HUES64 (cell line): ENCODE results near the gene DIP2C.
"Not testable (repeated sequence)": the region's sequence is repeated elsewhere in the genome, so short reads cannot be mapped to it uniquely, and the experiment has no call there.

Experiments used
- H3K27ac ChIP-seq: 2 replicates; pipeline ENCODE4 v1.7.0; 2013; ENCODE audit warnings: low read depth, low read length, inconsistent platforms
- H3K27me3 ChIP-seq: 2 replicates; pipeline ENCODE4 v1.6.1; 2013; ENCODE audit warnings: mild to moderate bottlenecking, low read length; ENCODE audit not compliant: insufficient read depth
- H3K36me3 ChIP-seq: 2 replicates; pipeline ENCODE4 v1.6.1; 2013; ENCODE audit warnings: mild to moderate bottlenecking, low read length; ENCODE audit not compliant: insufficient read depth
- H3K4me1 ChIP-seq: 2 replicates; pipeline ENCODE4 v1.6.1; 2013; ENCODE audit warnings: mild to moderate bottlenecking, low read length, moderate library complexity; ENCODE audit not compliant: insufficient read depth
- H3K4me3 ChIP-seq: 2 replicates; pipeline ENCODE4 v1.5.1; 2013; ENCODE audit warnings: mild to moderate bottlenecking, low read length, moderate library complexity
- H3K9ac ChIP-seq: 2 replicates; pipeline ENCODE4 v1.6.1; 2013; ENCODE audit warnings: mild to moderate bottlenecking, low read depth, low read length
- H3K9me3 ChIP-seq: 2 replicates; pipeline ENCODE4 v1.6.1; 2013; ENCODE audit warnings: low read depth, low read length; ENCODE audit not compliant: insufficient read depth
- WGBS: fragments of 150-250, 120-280 bp; methylation state at CpG from one replicate; pipeline ENCODE4 v1.1.7; 2013; ENCODE audit warnings: missing lambda C conversion rate; 5-methylcytosine and 5-hydroxymethylcytosine counted together

The DIP2C gene

DNA sequence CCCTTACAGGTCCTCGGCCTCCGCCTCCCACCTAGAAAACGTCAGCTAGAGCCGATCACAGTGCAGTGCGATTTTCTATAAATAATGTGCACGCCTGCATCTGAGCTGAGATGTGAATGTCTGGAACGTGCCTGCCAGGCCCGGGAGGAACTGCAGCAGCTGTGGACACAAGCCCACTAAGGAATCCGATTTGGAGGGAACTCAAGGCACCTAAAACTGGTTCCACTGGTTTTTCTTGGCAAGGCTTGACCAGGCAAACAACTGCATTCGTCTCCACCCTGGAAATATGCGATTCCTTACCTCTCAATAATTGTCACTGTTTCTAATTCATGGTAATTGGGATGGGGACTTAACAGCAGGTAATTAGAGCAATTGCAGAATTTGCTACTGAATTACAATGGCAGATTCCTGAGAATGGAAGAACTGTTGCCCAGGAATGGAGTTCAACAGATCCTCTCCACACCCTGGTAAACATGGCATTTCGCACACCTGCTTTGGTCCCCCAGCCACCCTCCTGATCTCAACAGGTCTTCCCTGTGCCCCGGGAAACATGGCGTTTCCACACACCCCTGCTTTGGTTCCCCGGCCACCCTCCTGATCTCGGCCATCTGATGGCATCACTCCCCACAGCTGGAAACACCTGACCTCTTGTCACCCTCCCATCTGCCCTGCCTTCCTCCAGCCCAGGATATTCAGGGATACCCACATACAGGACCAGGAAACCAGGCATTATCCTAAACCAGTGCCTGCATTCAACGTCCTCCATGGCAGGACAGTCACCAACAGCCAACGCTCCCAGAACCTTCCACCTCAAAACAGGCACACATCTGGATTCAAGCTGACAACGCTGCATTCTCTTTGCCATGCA, 76.0 kb downstream of the DIP2C start:
- no peak overlapping the region for H3K27ac ChIP-seq
- no peaks in the 10 kb centered on the region for H3K27me3 ChIP-seq
- H3K36me3 ChIP-seq: no peaks in the 10 kb centered on the region
- H3K9me3 ChIP-seq: no peaks in the 10 kb centered on the region
- H3K4me1 ChIP-seq: peaks cover 17% of the 10 kb centered on the region
- no peak overlapping the region for H3K9ac ChIP-seq
- no peak overlapping the region for H3K4me3 ChIP-seq
- WGBS: 92% methylated on average over 19 of the region's 19 CpGs

DNA sequence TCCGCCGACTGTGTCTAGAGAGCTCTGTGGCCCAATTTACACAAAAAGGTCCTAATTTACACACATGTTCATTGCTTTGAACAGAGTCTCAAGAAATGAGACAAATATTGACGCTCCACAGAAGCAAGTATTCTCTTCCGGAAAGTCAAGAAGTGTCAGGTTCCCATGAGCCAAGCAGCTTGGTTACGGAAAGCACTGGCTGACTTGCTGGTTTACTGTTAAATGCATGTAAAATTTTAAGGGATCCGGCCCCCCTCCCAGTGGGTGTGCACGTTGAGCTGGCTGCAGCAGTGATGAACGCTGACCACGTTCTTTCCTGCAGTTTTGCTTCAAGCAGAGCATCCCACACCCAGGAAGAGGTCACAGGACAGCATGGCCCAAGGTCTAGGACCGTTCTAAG, 76.8 kb downstream of the DIP2C start:
- Histone ChIP-seq H3K4me3 (no peak overlapping the region), H3K4me1 (peaks cover 17% of the 10 kb centered on the region), H3K9me3 (no peaks in the 10 kb centered on the region), H3K36me3 (no peaks in the 10 kb centered on the region), H3K27me3 (no peaks in the 10 kb centered on the region), H3K27ac (no peak overlapping the region), H3K9ac (no peak overlapping the region)
- 92% methylated on average over 10 of the region's 10 CpGs for WGBS

DNA sequence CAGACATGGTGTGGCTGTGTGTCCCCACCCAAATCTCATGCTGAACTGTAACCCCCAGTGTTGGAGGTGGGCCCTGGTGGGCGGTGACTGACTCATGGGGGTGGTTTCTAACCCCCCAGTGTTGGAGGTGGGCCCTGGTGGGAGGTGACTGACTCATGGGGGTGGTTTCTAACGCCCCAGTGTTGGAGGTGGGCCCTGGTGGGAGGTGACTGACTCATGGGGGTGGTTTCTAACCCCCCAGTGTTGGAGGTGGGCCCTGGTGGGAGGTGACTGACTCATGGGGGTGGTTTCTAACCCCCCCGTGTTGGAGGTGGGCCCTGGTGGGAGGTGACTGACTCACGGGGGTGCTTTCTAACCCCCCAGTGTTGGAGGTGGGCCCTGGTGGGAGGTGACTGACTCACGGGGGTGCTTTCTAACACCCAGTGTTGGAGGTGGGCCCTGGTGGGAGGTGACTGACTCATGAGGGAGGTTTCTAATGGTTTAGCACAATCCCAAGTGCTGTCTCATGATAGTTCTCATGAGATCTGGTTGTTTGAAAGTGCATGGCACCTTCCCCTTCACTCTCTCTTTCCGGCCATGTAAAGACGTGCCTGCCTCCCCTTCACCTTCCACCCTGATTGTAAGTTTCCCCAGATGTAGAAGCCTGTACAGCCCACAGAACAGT, 78.7 kb downstream of the DIP2C start:
- H3K9me3 ChIP-seq, H3K27me3 ChIP-seq, H3K4me3 ChIP-seq, H3K36me3 ChIP-seq, H3K9ac ChIP-seq, H3K27ac ChIP-seq: not testable (repeated sequence)
- WGBS: 75% methylated on average over 7 of the region's 7 CpGs
- H3K4me1 ChIP-seq: peaks cover 11% of the 10 kb centered on the region

DNA sequence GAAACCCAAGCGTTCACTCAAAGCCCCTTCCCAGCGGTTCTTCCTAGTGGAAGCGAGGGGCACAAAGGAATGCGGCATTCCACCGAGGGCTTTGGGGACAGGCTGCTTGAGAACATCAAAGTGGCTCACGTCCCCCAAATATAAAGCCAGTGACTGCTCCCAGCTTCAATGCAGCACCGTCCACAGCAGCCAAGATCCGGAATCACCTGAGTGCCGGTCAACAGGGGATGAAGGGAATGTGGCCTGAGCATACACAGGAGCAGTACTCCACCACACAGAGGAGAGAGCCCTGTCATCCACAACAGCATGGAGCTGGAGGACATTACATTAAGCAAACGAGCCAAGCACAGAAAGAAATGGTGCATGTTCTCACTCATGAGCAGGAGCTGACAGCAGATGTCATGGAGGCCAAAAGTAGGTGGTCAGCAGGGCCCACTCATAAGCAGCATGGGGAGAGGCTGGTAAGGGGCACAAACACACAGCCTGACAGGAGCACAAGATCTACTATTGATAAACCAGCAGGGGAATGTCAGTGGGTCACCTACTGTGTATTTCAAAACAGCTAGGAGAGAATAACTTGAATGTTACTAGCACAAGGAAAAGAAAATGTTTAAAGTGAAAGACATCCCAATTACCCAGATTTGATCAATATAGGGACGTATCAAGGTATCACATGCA, 79.5 kb downstream of the DIP2C start:
- Histone ChIP-seq H3K9ac (no peak overlapping the region), H3K36me3 (no peaks in the 10 kb centered on the region), H3K27ac (no peak overlapping the region; the same call in 1 of the 2 replicates), H3K27me3 (no peaks in the 10 kb centered on the region), H3K9me3 (no peaks in the 10 kb centered on the region), H3K4me3 (no peak overlapping the region), H3K4me1 (peaks cover 11% of the 10 kb centered on the region)
- 76% methylated on average over 10 of the region's 11 CpGs for WGBS

DNA sequence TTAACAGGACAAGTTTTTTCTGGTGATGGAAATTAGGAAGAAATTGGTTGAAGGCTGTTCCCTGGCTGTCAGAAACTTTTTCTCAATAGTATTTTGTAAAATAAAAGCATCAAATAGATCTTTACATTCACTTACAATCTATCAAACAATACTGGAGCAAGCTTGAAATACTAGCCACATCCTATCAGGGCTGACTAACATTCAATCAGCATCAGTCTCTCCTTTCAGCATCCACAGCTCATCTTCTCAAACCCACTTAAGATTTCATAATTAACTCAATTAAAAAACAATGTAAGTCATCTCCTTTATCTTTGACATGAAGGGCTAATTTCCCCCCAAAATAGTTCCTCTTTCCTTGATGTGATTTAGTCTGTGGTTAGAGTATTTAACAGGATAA, 80.2 kb downstream of the DIP2C start:
- Histone ChIP-seq H3K9me3 (no peaks in the 10 kb centered on the region), H3K36me3 (no peaks in the 10 kb centered on the region), H3K27ac (no peak overlapping the region), H3K9ac (no peak overlapping the region), H3K4me3 (no peak overlapping the region), H3K4me1 (peaks cover 11% of the 10 kb centered on the region), H3K27me3 (no peaks in the 10 kb centered on the region)

DNA sequence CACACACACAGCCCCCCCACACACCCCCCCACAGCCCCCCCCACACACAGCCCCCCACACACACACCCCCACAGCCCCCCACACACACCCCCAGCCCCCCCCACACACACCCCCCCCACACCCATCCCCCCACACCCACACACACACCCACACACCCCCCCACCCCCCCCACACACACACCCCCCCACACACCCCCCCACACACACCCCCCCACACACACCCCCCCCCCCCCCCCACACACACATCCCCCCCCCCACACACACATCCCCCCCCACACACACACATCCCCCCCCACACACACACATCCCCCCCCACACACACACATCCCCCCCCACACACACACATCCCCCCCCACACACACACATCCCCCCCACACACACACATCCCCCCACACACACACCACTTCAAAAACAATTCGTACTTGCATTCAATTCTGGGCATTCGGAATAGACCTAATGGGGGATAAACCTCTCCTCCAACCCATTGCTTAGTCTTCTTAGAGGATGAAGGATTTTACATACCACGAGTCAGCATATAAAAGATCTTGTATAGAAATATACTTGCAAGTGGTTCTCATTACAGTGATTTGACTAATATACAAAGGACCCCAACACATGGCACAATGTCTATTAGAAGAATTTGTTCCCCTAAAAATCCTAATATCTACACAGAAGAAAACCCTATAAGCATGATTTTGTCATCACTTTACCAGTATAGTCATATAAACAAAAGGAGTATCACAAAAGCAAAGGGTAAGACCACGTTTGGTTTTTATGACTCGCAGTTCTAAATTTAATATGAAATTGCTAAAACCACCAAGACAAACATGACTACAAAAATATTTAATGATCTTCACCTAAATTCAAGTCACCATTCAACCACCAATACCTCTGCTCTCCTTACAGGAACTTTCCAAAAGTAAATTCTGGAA, 80.9 kb downstream of the DIP2C start:
- no peaks in the 10 kb centered on the region for H3K36me3 ChIP-seq
- H3K4me1 ChIP-seq: peaks cover 6% of the 10 kb centered on the region
- H3K9me3 ChIP-seq: no peaks in the 10 kb centered on the region
- H3K27me3 ChIP-seq: no peaks in the 10 kb centered on the region
- 91% methylated on average over 2 of the region's 5 CpGs for WGBS
- H3K9ac ChIP-seq: no peak overlapping the region
- no peak overlapping the region for H3K4me3 ChIP-seq
- H3K27ac ChIP-seq: no peak overlapping the region

DNA sequence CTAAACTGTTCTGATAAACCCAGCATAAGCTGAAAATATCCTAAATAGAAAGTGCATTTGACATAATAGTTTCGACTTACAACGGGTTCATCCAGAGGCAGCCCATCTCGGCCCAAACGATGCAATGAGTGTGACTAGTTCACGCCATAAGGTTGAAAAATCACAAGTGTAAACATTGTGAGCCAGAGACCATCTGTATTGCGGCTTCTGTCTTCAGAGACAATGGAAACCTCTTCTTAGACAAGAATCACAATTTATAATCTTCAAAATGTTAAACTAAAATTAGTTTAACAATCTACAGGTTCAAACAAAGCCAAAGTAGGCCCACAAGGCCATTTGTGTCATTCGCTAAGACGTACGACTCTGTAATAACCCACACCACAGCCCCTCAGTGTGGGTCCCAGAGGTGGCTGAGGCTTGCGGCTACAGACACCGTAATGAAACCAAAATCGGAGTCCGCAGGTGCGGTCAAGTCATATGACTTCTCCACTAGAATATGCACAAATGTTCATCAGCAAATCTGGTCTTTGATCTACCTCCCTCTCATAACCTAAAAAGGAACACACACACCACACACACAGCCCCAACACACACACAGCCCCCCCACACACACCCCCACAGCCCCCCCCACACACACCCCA, 81.8 kb downstream of the DIP2C start:
- H3K9me3 ChIP-seq: no peaks in the 10 kb centered on the region
- H3K27ac ChIP-seq: no peak overlapping the region
- H3K27me3 ChIP-seq: no peaks in the 10 kb centered on the region
- no peaks in the 10 kb centered on the region for H3K36me3 ChIP-seq
- H3K4me3 ChIP-seq: no peak overlapping the region
- H3K9ac ChIP-seq: no peak overlapping the region
- 96% methylated on average over 14 of the region's 14 CpGs for WGBS
- peaks cover 9% of the 10 kb centered on the region; the same call in 1 of the 2 replicates for H3K4me1 ChIP-seq

DNA sequence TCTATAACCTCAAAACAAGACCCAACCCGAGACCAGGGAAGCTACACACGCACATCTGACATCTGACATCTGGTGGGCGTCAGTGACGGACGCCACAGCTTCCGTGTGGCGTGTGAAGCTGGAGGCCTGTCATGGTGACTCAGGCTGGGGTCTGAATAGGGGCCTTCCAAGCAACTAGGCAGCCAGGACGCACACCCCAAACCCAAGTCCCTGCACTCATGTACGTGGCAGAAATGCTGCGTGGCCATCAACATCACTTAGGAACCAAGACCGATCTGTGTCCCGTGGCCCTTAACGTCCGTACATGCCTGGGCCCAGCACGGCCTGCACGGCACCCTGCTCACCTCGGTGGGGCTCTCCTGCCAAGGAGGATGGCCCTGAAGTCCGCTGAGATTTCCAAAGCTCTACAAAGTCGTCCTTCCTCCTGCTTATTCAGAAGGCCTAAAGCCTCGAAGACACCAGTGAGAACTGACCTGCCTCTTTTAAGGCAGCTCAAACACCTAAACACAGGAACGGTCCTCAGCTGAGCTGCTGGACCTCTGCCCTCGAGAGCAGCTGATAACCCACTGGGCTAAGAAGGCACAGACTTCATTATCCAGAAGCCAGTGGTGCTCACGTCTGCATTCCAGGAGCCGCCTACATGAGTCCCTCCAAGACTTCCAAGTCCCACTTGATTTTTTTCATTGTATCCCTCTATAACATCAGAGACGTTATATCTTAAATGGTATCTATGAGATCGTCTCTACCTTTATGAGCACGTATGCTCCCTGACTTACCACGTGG, 82.5 kb downstream of the DIP2C start:
- no peak overlapping the region for H3K4me3 ChIP-seq
- no peaks in the 10 kb centered on the region for H3K9me3 ChIP-seq
- 95% methylated on average over 28 of the region's 28 CpGs for WGBS
- H3K36me3 ChIP-seq: no peaks in the 10 kb centered on the region
- peaks cover 11% of the 10 kb centered on the region; the same call in 1 of the 2 replicates for H3K4me1 ChIP-seq
- H3K9ac ChIP-seq: no peak overlapping the region
- H3K27me3 ChIP-seq: no peaks in the 10 kb centered on the region
- H3K27ac ChIP-seq: no peak overlapping the region

DNA sequence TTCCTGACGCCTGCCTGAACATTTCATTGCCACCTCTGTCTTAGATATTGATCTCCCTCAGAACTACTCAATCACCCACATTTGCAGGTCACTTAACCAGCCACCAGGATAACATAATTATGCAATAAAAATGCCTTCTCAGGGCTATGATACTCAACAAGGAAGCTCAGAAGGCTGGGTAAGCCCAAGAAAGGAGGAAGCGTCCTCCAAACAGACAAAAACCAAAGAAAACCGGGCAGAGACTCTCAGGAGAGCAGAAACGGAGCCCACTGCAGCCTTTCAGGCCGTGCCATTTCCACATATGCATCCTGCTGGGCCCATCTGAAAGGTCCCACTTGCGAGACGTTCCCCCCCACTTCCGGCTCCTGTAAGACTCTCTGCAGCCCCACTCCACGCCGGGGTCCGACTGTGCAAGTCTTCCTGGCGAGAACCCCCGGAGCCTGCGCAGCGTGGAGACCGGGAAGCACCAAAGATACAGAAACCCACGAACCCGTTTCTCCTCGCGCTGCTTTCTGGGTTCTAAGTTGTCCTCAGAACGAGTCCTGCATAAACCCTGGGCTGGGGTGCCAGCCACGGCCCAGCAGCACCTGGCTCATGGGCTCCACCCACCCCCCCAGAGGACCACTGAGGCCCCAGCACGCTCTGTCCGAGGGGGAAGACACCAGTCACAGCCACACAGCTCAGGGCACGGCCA, 83.7 kb downstream of the DIP2C start:
- peaks cover 7% of the 10 kb centered on the region; the same call in 1 of the 2 replicates for H3K4me1 ChIP-seq
- no peaks in the 10 kb centered on the region for H3K36me3 ChIP-seq
- no peaks in the 10 kb centered on the region for H3K27me3 ChIP-seq
- H3K27ac ChIP-seq: no peak overlapping the region
- no peaks in the 10 kb centered on the region for H3K9me3 ChIP-seq
- no peak overlapping the region for H3K9ac ChIP-seq
- no peak overlapping the region for H3K4me3 ChIP-seq
- WGBS: 90% methylated on average over 25 of the region's 25 CpGs
